Lower leg skin (tissue), 3 donors: ENCODE measurements around the gene THRSP.

Experiments used
- POLR2A ChIP-seq, 2 donors: fragments of 450-650 bp; IDR thresholded peaks; one replicate each; pipeline ENCODE4 v1.6.1; 2016 to 2017; ENCODE audit warnings: antibody characterized with exemption in 2 of 2, mild to moderate bottlenecking in 1 of 2, moderate library complexity in 1 of 2
- TF ChIP-seq, protein P1 (sequence below), 3 donors: fragments of 450-650 bp; IDR thresholded peaks; one replicate each; pipeline ENCODE4 v1.5.1; 2016; ENCODE audit warnings: antibody characterized with exemption in 3 of 3, mild to moderate bottlenecking in 3 of 3, moderate library complexity in 2 of 3

DNA sequence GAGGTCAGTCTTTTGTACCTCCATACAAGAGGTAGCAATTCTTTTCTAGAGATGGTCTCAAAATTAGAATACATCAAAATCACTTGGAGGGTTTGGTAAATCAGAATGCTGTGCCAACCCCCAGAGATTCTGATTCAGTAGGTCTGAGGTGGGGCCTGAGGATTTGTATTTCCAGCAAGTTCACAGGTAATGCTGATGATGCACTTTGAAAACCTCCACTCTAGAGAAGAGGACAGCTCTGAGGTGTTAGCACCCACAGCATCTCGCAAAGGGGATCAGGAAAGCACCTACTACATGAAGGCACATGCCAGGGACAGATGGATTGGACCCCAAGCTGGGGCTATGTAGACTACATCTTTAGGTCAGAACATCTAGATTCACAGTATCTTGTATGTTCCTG, 47.8 kb upstream of the THRSP start:
- TF ChIP-seq, protein P1, sequence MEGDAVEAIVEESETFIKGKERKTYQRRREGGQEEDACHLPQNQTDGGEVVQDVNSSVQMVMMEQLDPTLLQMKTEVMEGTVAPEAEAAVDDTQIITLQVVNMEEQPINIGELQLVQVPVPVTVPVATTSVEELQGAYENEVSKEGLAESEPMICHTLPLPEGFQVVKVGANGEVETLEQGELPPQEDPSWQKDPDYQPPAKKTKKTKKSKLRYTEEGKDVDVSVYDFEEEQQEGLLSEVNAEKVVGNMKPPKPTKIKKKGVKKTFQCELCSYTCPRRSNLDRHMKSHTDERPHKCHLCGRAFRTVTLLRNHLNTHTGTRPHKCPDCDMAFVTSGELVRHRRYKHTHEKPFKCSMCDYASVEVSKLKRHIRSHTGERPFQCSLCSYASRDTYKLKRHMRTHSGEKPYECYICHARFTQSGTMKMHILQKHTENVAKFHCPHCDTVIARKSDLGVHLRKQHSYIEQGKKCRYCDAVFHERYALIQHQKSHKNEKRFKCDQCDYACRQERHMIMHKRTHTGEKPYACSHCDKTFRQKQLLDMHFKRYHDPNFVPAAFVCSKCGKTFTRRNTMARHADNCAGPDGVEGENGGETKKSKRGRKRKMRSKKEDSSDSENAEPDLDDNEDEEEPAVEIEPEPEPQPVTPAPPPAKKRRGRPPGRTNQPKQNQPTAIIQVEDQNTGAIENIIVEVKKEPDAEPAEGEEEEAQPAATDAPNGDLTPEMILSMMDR (IDR thresholded peaks at IDR 0.05): no peak
- no peak for TF ChIP-seq POLR2A (IDR thresholded peaks at IDR 0.05)
